NCI-H1048 (cell line): ENCODE measurements around the gene THOC2.
"Not testable (repeated sequence)": the region's sequence is repeated elsewhere in the genome, so short reads cannot be mapped to it uniquely, and the experiment has no call there.

Experiments used
- DNase-seq: peaks from one replicate; lab custom pipeline; 2025; lab: John Stamatoyannopoulos, UW

Gene THOC2, protein sequence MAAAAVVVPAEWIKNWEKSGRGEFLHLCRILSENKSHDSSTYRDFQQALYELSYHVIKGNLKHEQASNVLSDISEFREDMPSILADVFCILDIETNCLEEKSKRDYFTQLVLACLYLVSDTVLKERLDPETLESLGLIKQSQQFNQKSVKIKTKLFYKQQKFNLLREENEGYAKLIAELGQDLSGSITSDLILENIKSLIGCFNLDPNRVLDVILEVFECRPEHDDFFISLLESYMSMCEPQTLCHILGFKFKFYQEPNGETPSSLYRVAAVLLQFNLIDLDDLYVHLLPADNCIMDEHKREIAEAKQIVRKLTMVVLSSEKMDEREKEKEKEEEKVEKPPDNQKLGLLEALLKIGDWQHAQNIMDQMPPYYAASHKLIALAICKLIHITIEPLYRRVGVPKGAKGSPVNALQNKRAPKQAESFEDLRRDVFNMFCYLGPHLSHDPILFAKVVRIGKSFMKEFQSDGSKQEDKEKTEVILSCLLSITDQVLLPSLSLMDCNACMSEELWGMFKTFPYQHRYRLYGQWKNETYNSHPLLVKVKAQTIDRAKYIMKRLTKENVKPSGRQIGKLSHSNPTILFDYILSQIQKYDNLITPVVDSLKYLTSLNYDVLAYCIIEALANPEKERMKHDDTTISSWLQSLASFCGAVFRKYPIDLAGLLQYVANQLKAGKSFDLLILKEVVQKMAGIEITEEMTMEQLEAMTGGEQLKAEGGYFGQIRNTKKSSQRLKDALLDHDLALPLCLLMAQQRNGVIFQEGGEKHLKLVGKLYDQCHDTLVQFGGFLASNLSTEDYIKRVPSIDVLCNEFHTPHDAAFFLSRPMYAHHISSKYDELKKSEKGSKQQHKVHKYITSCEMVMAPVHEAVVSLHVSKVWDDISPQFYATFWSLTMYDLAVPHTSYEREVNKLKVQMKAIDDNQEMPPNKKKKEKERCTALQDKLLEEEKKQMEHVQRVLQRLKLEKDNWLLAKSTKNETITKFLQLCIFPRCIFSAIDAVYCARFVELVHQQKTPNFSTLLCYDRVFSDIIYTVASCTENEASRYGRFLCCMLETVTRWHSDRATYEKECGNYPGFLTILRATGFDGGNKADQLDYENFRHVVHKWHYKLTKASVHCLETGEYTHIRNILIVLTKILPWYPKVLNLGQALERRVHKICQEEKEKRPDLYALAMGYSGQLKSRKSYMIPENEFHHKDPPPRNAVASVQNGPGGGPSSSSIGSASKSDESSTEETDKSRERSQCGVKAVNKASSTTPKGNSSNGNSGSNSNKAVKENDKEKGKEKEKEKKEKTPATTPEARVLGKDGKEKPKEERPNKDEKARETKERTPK (N-terminal part only)

DNA sequence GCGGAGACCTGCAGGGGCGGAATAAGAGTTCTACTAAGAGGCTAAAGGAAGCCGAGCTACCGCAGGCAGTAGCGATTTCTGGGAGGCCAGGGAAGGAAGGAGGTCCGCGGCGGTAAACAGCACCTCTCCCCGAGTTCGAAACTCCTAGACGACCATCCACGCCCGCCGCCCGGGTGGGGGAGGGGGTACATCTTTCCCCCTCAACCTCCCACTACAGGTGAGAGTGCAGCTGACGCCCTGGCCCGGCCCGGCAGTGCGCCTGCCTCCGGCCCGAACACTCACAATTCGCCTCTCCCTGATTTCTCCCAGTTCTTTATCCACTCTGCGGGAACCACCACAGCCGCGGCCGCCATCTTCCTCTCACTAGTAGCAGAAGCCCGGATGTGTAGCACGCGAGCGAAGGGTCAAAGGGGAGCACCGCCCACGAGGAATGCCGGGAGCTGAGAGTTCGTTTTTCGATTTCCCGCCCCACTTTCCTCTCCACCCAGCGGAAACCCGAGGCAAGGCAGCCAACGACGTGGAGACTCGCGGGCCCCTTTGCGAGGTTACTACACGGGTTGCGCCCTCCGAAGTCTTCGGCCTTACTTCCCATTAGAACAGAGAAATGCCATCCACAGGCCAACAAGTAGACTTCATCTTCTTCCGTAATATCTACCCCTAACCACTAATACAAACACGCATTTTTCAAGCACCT, at the start of gene THOC2:
TSS of gene THOC2 (minus strand) at position 383 of the 694 bp plus-strand sequence. CDS start at position 353, 30 bp downstream.
- peak; percentile 44 for DNase-seq

DNA sequence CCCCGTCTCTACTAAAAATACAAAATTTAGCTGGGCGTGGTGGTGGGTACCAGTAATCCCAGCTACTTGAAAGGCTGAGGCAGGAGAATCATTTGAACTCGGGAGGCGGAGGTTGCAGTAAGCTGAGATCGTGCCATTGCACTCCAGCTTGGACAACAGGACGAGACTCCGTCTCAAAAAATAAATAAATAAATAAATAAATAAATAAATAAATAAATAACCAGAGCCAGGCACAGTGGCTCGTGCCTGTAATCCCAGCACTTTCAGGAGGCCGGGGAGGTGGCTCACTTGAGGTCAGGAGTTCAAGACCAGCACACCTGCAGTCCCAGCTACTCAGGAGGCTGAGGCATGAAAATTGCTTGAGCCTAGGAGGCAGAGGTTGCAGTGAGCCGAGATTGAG, 48.9 kb upstream of the THOC2 start:
- not testable (repeated sequence) for DNase-seq

DNA sequence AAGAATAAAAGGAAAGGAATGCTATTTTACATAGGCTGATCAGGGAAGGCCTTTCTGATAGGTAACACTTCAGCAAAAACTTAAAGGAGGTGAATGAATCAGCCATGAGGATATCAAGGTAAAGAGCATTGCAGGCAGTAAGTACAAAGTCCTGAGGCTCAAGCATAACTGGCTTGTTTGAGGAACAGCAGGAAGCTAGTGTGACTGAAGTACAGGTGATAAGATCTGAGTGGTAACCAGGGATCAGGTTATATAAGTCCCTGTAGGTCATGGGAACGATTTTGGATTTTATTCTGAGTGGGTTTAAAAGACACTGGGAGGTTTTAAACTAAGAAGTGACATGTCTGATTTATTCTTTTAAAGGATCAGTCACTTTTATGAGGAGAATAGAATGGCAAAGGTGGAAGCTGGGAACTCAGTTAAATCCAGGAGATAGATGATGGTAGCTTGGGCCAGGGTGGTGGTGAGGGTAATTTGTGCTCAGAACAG, 47.1 kb upstream of the THOC2 start:
- DNase-seq, result no peak

DNA sequence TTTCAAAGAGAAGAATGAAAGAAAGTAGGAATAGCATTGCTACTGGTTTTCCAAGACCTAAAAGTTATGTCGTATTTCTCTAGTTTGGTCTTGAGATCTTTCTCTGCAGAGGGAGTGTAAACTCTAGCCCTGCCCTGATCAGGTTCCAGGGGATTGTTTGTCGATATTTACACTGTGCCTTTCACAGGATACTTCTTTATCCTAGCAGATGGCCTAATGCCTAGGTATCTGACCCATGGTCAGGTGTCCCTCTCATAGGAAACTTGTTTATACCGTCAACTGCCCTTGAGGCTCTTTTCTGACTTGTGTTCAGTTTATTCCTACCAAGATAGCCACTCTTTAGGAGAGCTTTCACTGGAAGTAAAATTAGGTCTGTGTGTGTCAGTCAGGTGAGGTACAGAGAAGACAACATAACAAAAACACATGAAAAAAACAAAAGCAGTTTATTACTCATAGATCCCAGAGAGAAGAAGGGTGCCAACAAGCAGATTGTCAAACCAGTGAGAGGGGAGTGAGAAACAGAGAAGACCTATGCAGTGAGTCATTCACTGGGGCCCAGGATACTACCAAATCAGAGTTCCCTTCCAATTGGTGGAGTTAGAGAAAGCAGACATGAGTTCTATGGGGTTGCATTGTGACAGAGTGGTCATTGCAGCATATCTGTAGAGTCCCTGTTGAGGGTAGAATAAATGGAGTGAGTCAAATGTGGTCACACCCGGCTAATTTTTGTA, 40.6 kb upstream of the THOC2 start:
- no peak for DNase-seq

DNA sequence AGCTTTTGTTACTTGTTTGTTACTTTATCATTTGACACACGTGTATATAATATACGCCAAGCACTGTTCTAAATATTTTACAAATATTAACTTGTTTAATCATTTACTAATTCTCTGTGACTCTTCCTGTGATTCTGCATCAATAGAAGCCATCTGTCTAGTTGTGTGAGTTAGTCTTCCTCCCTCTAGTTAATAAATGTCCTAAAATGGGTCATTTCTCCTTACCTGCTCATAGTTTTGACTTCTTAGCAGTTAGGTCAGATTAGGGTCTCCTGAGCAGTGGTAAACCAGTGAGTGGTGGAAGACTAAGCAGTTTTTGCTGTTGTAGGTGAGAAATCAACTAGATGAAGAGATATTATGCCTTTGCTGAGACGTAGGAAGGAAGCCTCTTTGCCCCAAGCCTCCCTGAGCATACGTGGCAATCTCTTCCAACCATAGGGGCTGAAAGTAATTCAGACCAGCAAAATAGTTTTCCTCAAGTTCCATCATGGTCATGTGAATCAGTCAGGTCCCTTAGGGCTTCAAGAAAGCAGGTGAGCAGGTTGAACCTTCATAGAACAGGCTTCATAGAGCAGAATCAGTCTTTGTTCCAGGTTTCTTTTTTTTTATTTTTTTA, 38.7 kb upstream of the THOC2 start:
- DNase-seq, result no peak

DNA sequence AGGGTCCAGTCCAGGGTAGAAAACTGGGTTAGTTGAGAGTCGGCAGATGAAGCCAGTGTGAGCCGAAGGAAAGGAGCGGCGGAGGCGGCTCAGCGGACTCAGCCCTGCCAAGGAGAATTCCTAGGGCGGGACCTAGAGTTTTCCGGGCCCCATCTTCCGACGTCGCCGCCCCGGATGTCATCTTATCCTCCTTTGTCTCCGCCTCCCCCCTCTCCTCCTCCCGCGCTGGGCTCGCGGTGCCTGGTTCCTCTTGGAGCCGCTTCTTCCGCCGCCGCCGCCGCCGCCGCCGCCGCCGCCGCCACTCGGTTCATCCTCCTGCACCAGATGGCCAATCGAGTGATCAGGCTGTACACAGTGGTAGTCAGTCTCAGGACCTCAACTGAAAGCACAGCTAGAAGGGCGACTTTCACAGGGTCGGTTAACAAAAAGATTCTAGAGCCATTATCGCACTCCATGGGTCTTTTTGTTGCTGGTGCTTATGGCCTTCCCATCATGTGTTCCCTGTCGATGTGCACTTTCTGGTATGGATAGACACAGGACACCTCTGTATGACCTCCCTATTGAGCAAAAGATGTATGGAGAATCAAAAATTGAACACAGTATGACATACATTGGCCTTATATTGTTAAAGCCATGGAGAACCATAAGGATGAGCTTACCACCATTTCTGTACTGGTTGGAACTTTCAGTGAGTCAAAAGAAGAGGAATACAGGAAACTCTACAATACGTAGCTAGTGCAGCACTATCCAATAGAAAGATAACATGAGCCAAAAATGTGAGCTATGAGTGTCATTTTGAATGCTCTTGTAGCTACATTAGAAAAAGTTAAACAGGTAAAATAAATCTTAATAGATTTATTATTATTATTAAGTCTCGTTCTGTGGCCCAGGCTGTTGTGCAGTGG, 32.4 kb upstream of the THOC2 start:
- DNase-seq, result peak; percentile 32

DNA sequence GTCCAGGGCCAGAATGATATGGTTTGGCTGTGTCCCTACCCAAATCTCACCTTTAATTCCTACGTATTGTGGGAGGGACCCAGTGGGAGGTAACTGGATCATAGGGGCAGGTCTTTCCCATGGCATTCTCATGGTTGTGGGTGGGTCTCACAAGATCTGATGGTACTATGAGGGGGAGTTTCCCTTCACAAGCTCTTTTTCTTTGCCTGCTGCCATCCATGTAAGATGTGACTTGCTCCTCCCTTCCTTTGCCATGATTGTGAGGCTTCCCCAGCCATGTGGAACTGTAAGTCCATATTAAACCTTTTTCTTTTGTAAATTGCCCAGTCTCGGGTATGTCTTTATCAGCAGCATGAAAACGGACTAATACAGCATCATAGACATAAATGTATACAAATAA, 27.0 kb upstream of the THOC2 start:
- DNase-seq, result not testable (repeated sequence)

DNA sequence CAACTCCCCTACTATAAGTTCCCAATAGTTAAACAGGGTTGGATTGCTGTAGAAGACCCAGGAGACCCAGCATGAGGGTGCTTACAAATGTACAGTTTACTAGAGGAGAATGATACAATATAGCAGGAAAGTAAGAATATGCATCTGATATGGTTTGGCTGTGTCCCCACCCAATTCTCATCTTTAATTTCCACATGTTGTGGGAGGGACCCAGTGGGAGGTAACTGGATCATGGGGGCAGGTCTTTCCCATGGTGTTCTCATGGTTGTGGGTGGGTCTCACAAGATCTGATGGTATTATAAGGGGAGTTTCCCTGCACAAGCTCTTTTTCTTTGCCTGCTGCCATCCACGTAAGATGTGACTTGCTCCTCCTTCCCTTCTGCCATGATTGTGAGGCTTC, 24.9 kb upstream of the THOC2 start:
- DNase-seq, result not testable (repeated sequence)

DNA sequence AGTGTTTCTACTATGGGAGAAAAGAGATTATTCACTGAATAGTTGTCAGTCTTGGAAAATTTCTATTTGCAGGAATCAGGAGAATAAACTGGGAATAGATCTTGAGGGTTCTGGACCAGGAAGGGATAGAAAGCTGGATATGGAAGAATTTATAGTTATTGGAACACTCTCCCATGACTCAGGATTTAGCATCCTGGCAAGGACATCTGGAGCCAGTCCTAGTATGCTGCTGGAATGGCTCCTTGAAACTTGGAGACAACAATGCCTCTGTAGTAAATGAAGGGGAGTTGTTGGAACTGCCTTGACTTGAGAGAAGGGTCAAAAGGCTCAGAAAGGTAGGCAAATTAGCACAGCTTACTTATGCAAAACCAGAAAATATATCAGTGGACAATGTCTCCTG, 23.5 kb upstream of the THOC2 start:
- no peak for DNase-seq

DNA sequence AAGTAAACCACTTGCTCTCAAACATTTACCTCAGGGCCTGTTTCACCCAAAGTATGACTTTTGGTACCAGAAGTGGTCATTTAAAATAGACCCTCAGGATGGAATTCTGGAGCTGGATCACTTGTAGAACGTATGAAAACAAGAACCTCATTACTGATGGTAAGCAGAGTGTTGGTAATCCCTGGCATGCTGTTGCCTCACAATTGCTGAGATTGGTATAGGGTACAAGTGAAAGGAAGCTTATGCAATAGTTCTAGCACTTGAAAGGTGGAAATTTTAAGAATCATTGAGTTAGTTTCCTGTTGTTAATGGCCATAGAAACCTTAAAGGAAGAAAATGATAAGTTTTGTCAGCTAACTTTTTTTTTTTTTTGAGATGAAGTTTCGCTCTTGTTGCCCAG, 22.3 kb upstream of the THOC2 start:
- DNase-seq, result no peak

DNA sequence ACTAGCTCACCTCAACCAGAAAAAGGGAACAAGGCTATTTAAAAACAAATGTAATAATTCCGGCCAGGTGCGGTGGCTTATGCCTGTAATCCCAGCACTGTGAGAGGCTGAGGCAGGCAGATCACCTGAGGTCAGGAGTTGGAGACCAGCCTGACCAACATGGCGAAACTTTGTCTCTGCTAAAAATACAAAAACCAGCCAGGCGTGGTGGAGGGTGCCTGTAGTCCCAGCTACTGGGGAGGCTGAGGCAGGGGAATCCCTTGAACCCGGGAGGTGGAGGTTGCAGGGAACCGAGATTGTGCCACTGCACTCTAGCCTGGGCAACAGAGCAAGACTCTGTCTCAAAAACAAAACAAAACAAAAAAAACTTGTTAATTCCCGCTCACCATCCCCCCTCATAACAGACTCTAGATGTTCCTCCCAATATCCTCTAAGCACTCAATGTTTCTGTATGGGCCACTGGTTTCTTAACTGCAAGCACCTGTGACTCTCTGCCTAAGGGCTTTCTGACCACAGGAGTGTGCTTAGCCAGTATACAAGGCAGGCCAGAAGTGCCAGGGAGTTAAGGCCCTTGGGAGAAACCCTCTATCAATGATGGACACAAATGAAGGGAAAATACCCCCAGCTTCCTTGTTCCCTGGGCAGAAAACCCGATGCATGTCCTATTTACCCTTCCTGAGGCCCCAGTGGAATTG, 21.0 kb upstream of the THOC2 start:
- no peak for DNase-seq

DNA sequence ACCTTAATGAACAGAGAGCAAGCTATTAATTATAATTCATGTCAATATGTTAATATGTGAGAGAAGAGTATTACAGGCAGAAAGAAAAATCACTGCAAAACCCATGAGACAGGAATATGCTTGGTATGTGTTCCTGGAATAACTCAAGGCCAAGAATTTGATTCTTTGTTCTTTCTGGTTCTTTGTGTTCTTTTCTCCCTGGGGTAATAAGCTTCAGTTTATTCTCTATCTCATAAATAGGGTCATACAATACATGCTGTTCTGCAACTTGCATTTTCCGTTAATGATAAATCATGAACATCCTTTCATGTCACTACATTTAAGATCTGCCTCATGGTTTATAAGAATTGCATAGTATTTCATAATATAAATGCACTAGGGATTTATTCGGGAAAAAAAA, 16.8 kb upstream of the THOC2 start:
- no peak for DNase-seq

DNA sequence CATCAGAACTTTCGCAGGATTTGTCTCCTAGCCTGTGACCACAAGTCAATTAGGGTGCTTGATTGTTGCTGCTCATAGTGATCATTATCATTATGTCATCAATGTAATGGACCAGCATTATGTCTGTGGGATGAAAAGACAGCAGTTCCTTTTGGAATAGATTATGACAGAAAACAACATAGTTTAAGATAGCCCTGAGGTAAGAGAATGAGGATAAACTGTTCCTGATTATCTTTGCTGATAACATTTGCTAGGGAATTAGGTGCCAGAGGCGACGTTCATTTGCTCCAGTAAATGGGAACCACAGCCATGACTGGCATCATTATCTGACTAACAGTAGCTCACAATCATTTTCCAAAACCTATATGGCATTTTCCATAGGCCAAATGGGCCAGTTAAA, 12.7 kb upstream of the THOC2 start:
- no peak for DNase-seq

DNA sequence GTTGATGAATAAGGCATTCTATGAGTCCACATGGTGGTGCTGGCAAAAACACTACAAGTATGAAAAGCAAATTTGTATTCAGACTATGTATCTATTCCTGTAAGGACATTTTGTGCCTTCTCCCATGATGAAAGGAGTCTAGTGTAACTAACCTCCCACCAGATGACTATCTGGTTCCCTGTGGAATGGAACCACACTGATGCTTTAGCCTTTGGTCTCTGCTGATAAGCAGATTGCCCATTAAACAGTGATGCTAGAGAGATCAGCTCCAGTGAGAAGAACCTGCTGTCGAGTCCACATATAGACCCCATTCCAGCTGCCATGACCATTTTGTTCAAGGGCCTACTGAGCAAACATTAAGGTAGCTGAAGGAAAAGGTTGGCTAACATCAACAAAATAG, 10.5 kb upstream of the THOC2 start:
- no peak for DNase-seq

DNA sequence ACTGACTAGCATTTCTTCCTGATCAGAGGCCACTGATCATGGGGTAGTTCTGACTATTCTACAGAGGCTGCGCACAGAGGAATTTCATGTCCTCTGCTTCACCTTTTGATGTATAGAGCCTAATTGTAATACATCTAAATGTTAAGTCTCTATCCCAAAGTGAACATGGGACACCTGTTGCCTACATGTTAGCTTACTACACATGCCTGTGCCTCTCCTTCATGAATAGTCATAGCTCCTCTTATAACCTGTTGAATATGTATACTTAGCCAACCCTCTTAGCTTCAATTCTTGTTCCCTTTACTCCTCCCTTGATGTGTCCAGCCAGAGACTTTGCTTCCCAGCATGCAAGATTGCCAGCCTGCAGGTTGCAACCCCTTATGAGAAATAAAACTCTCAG, 9.6 kb upstream of the THOC2 start:
- no peak for DNase-seq

DNA sequence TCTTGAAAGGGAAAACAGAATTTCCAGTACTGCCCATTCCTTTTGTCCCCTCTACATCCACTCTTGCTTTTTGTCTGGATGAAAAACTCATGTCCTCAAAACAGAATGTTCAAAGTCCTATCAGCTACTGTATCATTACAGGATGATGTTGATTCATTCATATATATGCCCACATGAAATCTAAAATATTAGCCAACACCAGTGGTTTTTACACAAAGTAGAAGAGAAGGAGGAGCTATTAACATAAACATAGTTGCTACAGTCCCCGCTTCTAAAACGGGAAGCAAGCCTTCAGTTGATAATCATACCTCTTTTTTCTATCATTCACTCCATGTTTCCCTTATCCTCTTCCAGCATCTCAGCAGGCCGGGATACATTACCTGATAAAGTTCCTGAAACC, 7.7 kb upstream of the THOC2 start:
- DNase-seq, result no peak

DNA sequence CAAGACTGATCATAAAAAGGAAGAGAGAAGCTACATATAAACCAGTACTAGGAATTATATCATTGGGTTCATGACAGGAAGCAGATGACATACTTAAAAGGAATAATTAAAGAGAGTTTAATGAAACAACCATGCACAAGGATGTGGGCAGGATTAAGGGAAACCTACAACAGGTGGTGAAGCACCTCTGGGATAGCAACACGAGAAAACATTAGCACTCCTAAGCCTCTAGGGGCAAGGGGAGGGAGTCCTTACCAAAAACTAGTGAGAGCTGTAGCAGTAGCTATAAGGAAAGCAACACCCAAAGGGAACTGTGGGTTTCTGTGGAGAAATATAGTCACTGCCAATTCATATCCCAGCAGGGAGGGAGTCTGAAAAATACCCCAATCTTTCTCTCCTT, 7.2 kb upstream of the THOC2 start:
- no peak for DNase-seq

DNA sequence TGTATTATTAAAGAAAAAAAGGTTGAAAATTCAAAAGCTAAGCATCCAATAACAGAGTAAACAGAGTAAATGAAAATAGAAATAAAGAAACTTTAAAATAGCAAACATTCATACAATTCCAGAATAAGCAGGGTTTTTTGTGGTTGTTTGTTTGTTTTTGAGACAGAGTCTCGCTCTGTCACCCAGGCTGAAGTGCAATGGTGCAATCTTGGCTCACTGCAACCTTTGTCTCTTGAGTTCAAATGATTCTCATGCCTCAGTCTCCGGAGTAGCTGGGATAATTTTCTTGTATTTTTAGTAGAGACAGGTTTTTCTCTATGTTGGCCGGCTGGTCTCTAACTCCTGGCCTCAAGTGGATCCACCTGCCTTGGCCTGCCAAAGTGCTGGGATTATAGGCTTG, 6.6 kb upstream of the THOC2 start:
- DNase-seq, result no peak
